A673 (cell line): ENCODE results near the gene IL36B.

Experiments used
- CTCF ChIP-seq: fragments of 300-800, 200-600 bp; sonication (generic); conservative IDR thresholded peaks from 2 replicates; pipeline ENCODE4 v1.5.1; 2017; ENCODE audit warnings: low read depth, mild to moderate bottlenecking, antibody characterized with exemption, low read length, moderate library complexity, mixed read lengths
- EZH2 ChIP-seq: fragments of 200-600 bp; sonication (generic); IDR thresholded peaks from 2 replicates; pipeline ENCODE4 v1.6.1; 2017; ENCODE audit warnings: borderline replicate concordance, low read depth, mild to moderate bottlenecking, mixed read lengths, antibody characterized with exemption, low read length; ENCODE audit not compliant: poor library complexity, severe bottlenecking

- TF ChIP-seq CTCF (no peak), EZH2 (no peak)
Measured at GRCh38 chr2:113060396-113060795, 7.7 kb upstream of the IL36B start.
